HG03469 (cell line): ENCODE results near the gene MKRN1.
"Not testable (repeated sequence)": the region's sequence is repeated elsewhere in the genome, so short reads cannot be mapped to it uniquely, and the experiment has no call there.

Experiments
- ATAC-seq: cut with Tn5 transposase; IDR thresholded peaks from one replicate; pipeline ENCODE4 v1.9.1; 2021; ENCODE audit warnings: mild to moderate bottlenecking, moderate library complexity, moderate number of reproducible peaks; ENCODE audit not compliant: unreplicated experiment

MKRN1 gene

DNA sequence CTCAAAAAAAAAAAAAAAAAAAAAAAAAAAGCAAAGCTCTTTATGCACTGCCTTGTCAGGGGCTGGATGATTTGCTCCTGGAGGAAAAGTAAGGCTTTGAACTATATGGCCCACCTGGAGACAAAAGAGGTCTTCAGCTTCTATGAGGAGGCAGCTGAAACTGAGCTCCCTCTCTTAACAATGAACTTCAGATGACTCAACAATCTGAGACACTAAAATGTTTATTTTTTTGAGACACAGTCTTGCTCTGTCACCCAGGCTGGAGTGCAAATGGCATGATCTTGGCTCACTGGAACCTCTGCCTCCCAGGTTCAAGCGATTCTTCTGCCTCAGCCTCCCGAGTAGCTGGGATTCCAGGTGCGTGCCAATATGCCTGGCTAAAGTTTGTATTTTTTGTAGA lies 38.7 kb downstream of the MKRN1 start:
- ATAC-seq, result no peak

GRCh38 chr7:140439359-140439758 lies 39.9 kb downstream of the MKRN1 start:
- no peak for ATAC-seq

DNA sequence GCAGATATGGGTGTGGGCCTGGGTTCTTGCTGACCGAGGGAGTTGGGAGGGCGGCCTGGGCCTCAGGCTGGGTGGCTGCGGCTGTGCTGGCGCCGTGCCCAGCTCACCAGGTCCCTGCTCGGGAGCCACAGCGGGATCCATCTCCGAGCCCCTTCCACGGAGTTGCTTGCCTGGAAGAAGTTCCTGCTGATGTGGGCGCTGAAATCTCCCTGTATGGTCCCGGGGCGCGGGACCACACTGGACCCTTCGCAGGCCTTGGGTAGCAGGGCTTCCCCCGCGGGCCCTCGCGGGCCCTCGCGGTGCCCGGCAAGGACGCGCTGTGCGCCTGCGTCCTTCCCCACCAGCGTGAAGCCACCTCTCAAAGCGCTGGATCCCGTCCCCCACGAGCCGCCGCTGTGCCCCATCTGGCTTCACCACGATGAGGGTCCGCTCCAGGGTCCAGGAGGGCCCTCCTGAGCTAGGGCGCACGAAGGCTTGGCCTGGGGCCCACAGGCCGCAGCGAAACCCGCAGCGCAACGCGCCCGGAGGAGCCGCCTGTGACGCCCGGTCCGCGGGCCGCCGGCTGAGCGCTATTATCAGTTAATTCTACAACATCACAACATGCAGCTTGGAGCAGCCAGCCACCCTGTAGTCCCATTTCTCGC lies 43.9 kb downstream of the MKRN1 start:
- no peak for ATAC-seq

DNA sequence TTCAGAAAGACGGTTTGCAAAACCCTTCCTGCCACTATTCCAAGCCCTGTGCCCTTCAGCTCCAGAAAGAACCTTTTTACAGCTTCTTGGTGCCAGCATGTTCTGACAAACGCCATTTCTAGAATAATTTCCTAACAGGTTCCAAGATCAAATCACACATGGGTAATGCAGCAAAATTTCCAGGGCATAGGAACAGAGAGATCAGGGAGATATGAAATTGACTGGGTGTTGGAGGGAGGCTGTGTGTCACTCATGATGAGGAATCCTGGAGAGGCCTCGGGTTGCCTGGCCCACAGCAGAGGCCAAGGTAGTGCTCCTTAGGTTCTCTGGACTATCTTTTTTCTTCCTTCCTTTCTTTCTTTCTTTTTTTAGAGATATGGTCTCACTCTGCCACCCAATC lies 45.9 kb downstream of the MKRN1 start:
- ATAC-seq, result no peak

DNA sequence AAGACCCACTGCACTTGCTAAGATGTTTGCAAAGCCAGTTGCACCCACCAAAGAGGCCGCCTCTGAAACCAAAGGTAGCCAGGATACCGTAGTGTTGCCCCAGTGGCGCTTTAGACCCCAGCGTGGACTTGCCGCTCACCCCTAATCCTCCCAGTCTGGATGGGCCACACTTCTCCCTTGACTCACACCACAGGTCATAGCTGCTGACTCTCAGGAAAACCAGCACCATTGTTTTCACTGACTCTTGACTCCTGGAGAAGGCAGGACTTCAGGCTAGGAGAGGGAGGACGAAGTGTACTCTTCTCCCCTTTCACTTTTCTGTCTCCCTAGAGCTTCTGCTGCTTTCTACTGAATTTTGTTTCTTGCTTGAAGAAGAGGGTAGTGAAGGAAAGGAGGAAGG lies 53.2 kb downstream of the MKRN1 start:
- ATAC-seq, result no peak

DNA sequence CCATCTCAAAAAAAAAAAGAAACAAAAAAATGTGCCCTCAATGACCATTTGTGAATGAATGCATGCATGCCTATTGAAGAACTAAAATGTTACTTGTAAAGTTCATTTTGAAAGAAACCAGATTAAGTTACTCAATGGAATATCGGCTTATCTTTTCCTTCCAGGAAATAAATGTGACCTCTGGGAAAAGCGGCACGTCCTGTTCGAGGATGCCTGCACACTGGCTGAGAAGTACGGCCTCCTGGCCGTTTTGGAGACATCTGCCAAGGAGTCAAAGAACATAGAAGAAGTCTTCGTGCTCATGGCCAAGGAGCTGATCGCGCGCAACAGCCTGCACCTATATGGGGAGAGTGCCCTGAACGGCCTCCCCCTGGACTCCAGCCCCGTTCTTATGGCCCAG lies 53.6 kb downstream of the MKRN1 start:
- no peak for ATAC-seq

- no peak for ATAC-seq
Observed at GRCh38 chr7:140423501-140423900, 55.8 kb downstream of the MKRN1 start.

DNA sequence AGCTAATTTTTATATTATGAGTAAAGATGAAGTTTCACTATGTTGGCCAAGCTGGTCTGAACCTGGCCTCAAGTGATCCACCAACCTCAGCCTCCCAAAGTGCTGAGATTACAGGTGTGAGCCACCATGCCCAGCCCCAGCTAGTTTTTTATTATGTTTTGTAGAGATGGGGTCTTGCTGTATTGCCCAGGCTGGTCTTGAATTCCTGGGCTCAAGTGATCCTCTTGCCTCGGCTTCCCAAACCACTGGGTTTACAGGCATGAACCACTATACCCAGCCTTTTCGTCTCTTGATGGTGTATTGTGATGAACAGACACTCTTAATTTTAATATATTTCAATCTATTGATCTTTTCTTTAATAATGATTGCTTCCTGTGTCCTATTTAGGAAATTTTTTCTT lies 57.8 kb downstream of the MKRN1 start:
- ATAC-seq, result no peak

DNA sequence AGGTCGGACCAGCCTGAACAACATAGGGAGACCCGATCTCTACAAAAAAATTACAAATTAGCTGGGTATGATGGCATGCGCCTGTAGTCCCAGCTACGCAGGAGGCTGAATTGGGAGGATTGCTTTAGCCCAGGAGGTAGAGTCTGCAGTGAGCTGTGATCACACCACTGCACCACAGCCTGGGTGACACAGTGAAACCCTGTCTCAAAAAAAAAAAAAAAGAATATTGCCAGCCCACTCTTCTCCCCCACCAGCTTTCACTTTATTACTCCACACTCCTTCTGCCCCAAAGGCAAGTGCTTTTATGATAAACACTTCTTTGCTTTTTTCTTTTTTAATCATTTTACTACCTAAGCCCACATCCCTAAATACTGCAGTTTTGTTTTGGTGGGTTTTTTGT lies 60.7 kb downstream of the MKRN1 start:
- no peak for ATAC-seq

- not testable (repeated sequence) for ATAC-seq
Observed at GRCh38 chr7:140418156-140418472, 61.2 kb downstream of the MKRN1 start.

GRCh38 chr7:140417456-140418155 lies 61.7 kb downstream of the MKRN1 start:
- ATAC-seq, result no peak

DNA sequence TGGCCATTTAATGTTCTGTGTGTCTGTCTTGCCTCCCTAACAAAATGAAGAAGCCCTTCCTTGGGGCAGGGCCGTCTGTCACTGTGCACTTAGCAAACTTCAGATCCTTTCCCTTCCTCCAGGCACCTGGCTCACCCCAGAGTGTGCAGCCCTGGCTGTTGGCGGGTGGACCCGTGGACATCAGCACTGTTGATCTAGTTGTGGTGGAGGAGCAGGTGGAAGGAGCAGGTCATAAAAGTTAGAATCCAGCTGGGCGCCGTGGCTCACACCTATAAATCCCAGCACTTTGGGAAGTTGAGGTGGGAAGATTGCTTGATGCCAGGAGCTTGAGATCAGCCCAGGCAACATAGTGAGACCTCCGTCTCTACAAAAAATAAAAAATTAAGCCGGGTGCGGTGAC lies 62.7 kb downstream of the MKRN1 start:
- no peak for ATAC-seq

DNA sequence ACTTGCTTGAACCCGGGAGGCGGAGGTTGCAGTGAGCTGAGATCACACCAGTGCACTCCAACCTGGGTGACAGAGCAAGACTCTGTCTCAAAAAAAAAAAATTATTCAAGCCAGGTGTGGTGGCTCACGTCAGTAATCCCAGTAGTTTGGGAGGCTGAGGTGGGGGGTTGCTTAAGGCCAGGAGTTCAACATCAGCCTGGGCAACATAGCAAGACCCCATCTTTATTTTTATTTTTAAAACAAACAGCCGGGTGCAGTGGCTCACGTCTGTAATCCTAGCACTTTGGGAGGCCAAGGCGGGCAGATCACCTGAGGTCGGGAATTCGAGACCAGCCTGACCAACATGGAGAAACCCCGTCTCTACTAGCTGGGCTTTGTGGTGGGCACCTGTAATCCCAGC lies 63.5 kb downstream of the MKRN1 start:
- not testable (repeated sequence) for ATAC-seq

- ATAC-seq, result no peak
Observed at GRCh38 chr7:140415361-140415760, 63.9 kb downstream of the MKRN1 start.

GRCh38 chr7:140404565-140405065 lies 74.7 kb downstream of the MKRN1 start:
- ATAC-seq, result no peak

- no peak for ATAC-seq
Observed at GRCh38 chr7:140403878-140404564, 75.3 kb downstream of the MKRN1 start, which contains the start of gene RAB19. Gene RAB19 (plus strand): TSS chr7:140404058. CDS start chr7:140407647, 3,589 bp downstream.
